ENCODE measurements around the gene CYLC2. TPM values are rescaled to one million over a fixed set of nuclear protein-coding genes. Genes with fewer than 3 reads are reported as not detected.

Gene CYLC2
- total RNA-seq, 1 experiment from 2014 or later: not detected

- no TSS peak for BruUV-seq (replicated peaks)
- TF ChIP-seq CTCF (IDR thresholded peaks at IDR 0.05; ENCODE audit: insufficient read depth in 1 of 2, low read depth in 1 of 2, low read length in 1 of 2, severe bottlenecking in 1 of 2, unreplicated experiment in 1 of 2): no peak
- Histone ChIP-seq H3K27me3 (replicated peaks; ENCODE audit: control insufficient read depth, insufficient read depth, low read length) (no peaks in the 10 kb centered on the region), H3K36me3 (ENCODE audit: control insufficient read depth, insufficient read depth, low read length) (no peaks in the 10 kb centered on the region), H3K9me3 (peaks cover 8% of the 10 kb centered on the region; the same call in 1 of the 2 replicates), H3K4me3 (ENCODE audit: low read depth, low read length) (no peak overlapping the region), H3K4me1 (no peaks in the 10 kb centered on the region)
- ChIA-PET CTCF (no interaction called here), POLR2A (no interaction called here)
- no peak for DNase-seq
- Mint-ChIP-seq H3K27ac (ENCODE audit: unreplicated experiment) (no peak overlapping the region), H3K9me3 (ENCODE audit: unreplicated experiment) (peaks cover 19% of the 10 kb centered on the region), H3K36me3 (ENCODE audit: insufficient read depth, unreplicated experiment) (no peaks in the 10 kb centered on the region), H3K4me1 (ENCODE audit: low read depth, unreplicated experiment) (no peaks in the 10 kb centered on the region), H3K4me3 (ENCODE audit: unreplicated experiment) (no peak overlapping the region), H3K27me3 (ENCODE audit: insufficient read depth, unreplicated experiment) (no peaks in the 10 kb centered on the region)
- intact Hi-C loops (cut with micrococcal nuclease; ENCODE audit: unreplicated experiment): no loop called here
Measured at GRCh38 chr9:102975251-102975650, 19.9 kb upstream of the CYLC2 start.

GRCh38 chr9:102985162-102985895, 9.8 kb upstream of the CYLC2 start:
- intact Hi-C loops (cut with micrococcal nuclease; ENCODE audit: unreplicated experiment): no loop called here
- H3K27me3 Mint-ChIP-seq (ENCODE audit: insufficient read depth, unreplicated experiment): peaks cover 3% of the 10 kb centered on the region
- ChIA-PET CTCF (no interaction called here), POLR2A (no interaction called here)
- no peaks in the 10 kb centered on the region for H3K4me1 ChIP-seq
- no peaks in the 10 kb centered on the region for H3K4me1 Mint-ChIP-seq (ENCODE audit: low read depth, unreplicated experiment)
- no peak overlapping the region for H3K27ac Mint-ChIP-seq (ENCODE audit: unreplicated experiment)
- BruUV-seq (replicated peaks): no TSS peak
- no peaks in the 10 kb centered on the region for H3K36me3 ChIP-seq (ENCODE audit: control insufficient read depth, insufficient read depth, low read length)
- no peak for TF ChIP-seq CTCF (IDR thresholded peaks at IDR 0.05; ENCODE audit: insufficient read depth in 1 of 2, low read depth in 1 of 2, low read length in 1 of 2, severe bottlenecking in 1 of 2, unreplicated experiment in 1 of 2)
- no peaks in the 10 kb centered on the region for H3K27me3 ChIP-seq (replicated peaks; ENCODE audit: control insufficient read depth, insufficient read depth, low read length)
- DNase-seq: no peak
- H3K4me3 Mint-ChIP-seq (ENCODE audit: unreplicated experiment): no peak overlapping the region
- H3K4me3 ChIP-seq (ENCODE audit: low read depth, low read length): no peak overlapping the region
- H3K36me3 Mint-ChIP-seq (ENCODE audit: insufficient read depth, unreplicated experiment): no peaks in the 10 kb centered on the region
- H3K9me3 Mint-ChIP-seq (ENCODE audit: unreplicated experiment): no peaks in the 10 kb centered on the region
- no peaks in the 10 kb centered on the region for H3K9me3 ChIP-seq

GRCh38 chr9:102986425-102986824, 8.7 kb upstream of the CYLC2 start:
- no peaks in the 10 kb centered on the region for H3K36me3 ChIP-seq (ENCODE audit: control insufficient read depth, insufficient read depth, low read length)
- no TSS peak for BruUV-seq (replicated peaks)
- no peak overlapping the region for H3K4me3 ChIP-seq (ENCODE audit: low read depth, low read length)
- ChIA-PET POLR2A (no interaction called here), CTCF (no interaction called here)
- intact Hi-C loops (cut with micrococcal nuclease; ENCODE audit: unreplicated experiment): no loop called here
- Mint-ChIP-seq H3K36me3 (ENCODE audit: insufficient read depth, unreplicated experiment) (no peaks in the 10 kb centered on the region), H3K4me3 (ENCODE audit: unreplicated experiment) (no peak overlapping the region), H3K27ac (ENCODE audit: unreplicated experiment) (no peak overlapping the region), H3K9me3 (ENCODE audit: unreplicated experiment) (no peaks in the 10 kb centered on the region), H3K4me1 (ENCODE audit: low read depth, unreplicated experiment) (no peaks in the 10 kb centered on the region), H3K27me3 (ENCODE audit: insufficient read depth, unreplicated experiment) (peaks cover 3% of the 10 kb centered on the region)
- no peak for TF ChIP-seq CTCF (IDR thresholded peaks at IDR 0.05; ENCODE audit: insufficient read depth in 1 of 2, low read depth in 1 of 2, low read length in 1 of 2, severe bottlenecking in 1 of 2, unreplicated experiment in 1 of 2)
- no peaks in the 10 kb centered on the region for H3K9me3 ChIP-seq
- H3K4me1 ChIP-seq: no peaks in the 10 kb centered on the region
- H3K27me3 ChIP-seq (replicated peaks; ENCODE audit: control insufficient read depth, insufficient read depth, low read length): no peaks in the 10 kb centered on the region
- DNase-seq: no peak

All from Caco-2 (cell line).